Uterus (tissue), 2 donors: ENCODE measurements around the gene KLHL3.

Experiments
- POLR2A ChIP-seq, 2 donors: fragments of 450-650 bp; IDR thresholded peaks; one replicate each; pipeline ENCODE4 v1.6.1; 2016; ENCODE audit warnings: antibody characterized with exemption in 2 of 2, mild to moderate bottlenecking in 1 of 2, moderate library complexity in 1 of 2
- TF ChIP-seq, protein P1 (sequence below), 4 experiments: fragments of 200-600 bp in 2 of 4; fragments of 450-650 bp in 2 of 4; sonication (generic) in 2 of 4; IDR thresholded peaks; one replicate each; pipeline ENCODE4 v1.5.1; 2016 to 2019; ENCODE audit warnings: antibody characterized with exemption in 4 of 4, mild to moderate bottlenecking in 2 of 4, moderate library complexity in 1 of 4

- TF ChIP-seq, protein P1, sequence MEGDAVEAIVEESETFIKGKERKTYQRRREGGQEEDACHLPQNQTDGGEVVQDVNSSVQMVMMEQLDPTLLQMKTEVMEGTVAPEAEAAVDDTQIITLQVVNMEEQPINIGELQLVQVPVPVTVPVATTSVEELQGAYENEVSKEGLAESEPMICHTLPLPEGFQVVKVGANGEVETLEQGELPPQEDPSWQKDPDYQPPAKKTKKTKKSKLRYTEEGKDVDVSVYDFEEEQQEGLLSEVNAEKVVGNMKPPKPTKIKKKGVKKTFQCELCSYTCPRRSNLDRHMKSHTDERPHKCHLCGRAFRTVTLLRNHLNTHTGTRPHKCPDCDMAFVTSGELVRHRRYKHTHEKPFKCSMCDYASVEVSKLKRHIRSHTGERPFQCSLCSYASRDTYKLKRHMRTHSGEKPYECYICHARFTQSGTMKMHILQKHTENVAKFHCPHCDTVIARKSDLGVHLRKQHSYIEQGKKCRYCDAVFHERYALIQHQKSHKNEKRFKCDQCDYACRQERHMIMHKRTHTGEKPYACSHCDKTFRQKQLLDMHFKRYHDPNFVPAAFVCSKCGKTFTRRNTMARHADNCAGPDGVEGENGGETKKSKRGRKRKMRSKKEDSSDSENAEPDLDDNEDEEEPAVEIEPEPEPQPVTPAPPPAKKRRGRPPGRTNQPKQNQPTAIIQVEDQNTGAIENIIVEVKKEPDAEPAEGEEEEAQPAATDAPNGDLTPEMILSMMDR (IDR thresholded peaks at IDR 0.05) = no peak
- TF ChIP-seq POLR2A (IDR thresholded peaks at IDR 0.05) = no peak
These were observed 138.9 kb downstream of the KLHL3 start for GRCh38 chr5:137596941-137597340.
